Neural cell (in vitro differentiated cells): Measurements from ENCODE around the gene FOXL3. TPM values are rescaled to one million over a fixed set of nuclear protein-coding genes. Genes with fewer than 3 reads are reported as not detected.

ENCODE experiments used
- H2AFZ ChIP-seq: fragments of 200-600, 300-800 bp; sonication (generic), shearing (Covaris generic); 2 replicates; pipeline ENCODE4 v1.6.0; 2014; ENCODE audit warnings: low read depth, mild to moderate bottlenecking, antibody characterized with exemption, low read length, moderate library complexity
- H3F3A ChIP-seq: fragments of 200-600 bp; shearing (Covaris generic); 2 replicates; pipeline ENCODE4 v1.6.1; 2016; ENCODE audit warnings: mild to moderate bottlenecking, moderate library complexity, mixed read lengths, antibody characterized with exemption, low read length; ENCODE audit not compliant: insufficient read depth, poor library complexity, severe bottlenecking
- H3K27ac ChIP-seq: fragments of 200-600, 300-800 bp; sonication (generic), shearing (Covaris generic); 2 replicates; pipeline ENCODE4 v1.5.1; 2014; ENCODE audit warnings: mild to moderate bottlenecking, low read length, moderate library complexity
- H3K27me3 ChIP-seq: fragments of 300-800, 200-600 bp; sonication (generic), shearing (Covaris generic); 2 replicates; pipeline ENCODE4 v1.6.0; 2014; ENCODE audit warnings: mild to moderate bottlenecking, low read depth, low read length, moderate library complexity; ENCODE audit not compliant: insufficient read depth
- H3K36me3 ChIP-seq: fragments of 300-800, 200-600 bp; sonication (generic), shearing (Covaris generic); 2 replicates; pipeline ENCODE4 v1.5.1; 2014; ENCODE audit warnings: mild to moderate bottlenecking, antibody characterized with exemption, low read length, moderate library complexity; ENCODE audit not compliant: insufficient read depth
- H3K4me2 ChIP-seq: fragments of 300-800, 200-600 bp; sonication (generic), shearing (Covaris generic); 2 replicates; pipeline ENCODE4 v1.6.0; 2014; ENCODE audit warnings: mild to moderate bottlenecking, low read length
- H3K4me3 ChIP-seq: fragments of 300-800, 200-600 bp; sonication (generic), shearing (Covaris generic); 2 replicates; pipeline ENCODE4 v1.5.1; 2014; ENCODE audit warnings: mild to moderate bottlenecking, low read length, moderate library complexity
- H3K79me2 ChIP-seq: fragments of 200-600 bp; shearing (Covaris generic); replicated peaks from 2 replicates; pipeline ENCODE4 v1.6.0; 2014; ENCODE audit warnings: mild to moderate bottlenecking, low read length, moderate library complexity; ENCODE audit not compliant: insufficient read depth
- H3K9ac ChIP-seq: fragments of 300-800, 200-600 bp; sonication (generic), shearing (Covaris generic); 2 replicates; pipeline ENCODE4 v1.6.1; 2016; ENCODE audit warnings: mild to moderate bottlenecking, low read length, mixed read lengths
- H3K9me2 ChIP-seq: fragments of 200-600 bp; shearing (Covaris generic); 2 replicates; pipeline ENCODE4 v1.6.1; 2016; ENCODE audit warnings: mild to moderate bottlenecking, low read length, mixed read lengths; ENCODE audit not compliant: insufficient read depth
- H3K9me3 ChIP-seq: fragments of 200-600, 300-800 bp; sonication (generic), shearing (Covaris generic); 2 replicates; pipeline ENCODE4 v1.6.1; 2016; ENCODE audit warnings: mild to moderate bottlenecking, mixed run types, low read length, moderate library complexity, mixed read lengths
- H4K20me1 ChIP-seq: fragments of 200-600 bp; shearing (Covaris generic); 2 replicates; pipeline ENCODE4 v1.6.1; 2016; ENCODE audit warnings: mild to moderate bottlenecking, mixed run types; ENCODE audit not compliant: insufficient read depth
- CTCF ChIP-seq: fragments of 450-650 bp; IDR thresholded peaks from 2 replicates; pipeline ENCODE4 v1.5.1; 2014; ENCODE audit warnings: antibody characterized with exemption, mild to moderate bottlenecking, moderate library complexity; ENCODE audit not compliant: poor library complexity, severe bottlenecking
- EP300 ChIP-seq: fragments of 450-650 bp; conservative IDR thresholded peaks from 2 replicates; pipeline ENCODE4 v1.6.1; 2014; ENCODE audit warnings: antibody characterized with exemption, mild to moderate bottlenecking, moderate library complexity; ENCODE audit not compliant: poor library complexity, severe bottlenecking
- EZH2 ChIP-seq: fragments of 200-600, 300-800 bp; shearing (Covaris generic), sonication (generic); IDR thresholded peaks from 2 replicates; pipeline ENCODE4 v1.6.1; 2014; ENCODE audit warnings: antibody characterized with exemption, low read length, borderline replicate concordance, mild to moderate bottlenecking; ENCODE audit not compliant: insufficient read depth, poor library complexity, severe bottlenecking
- MXI1 ChIP-seq: fragments of 450-650 bp; conservative IDR thresholded peaks from 2 replicates; pipeline ENCODE4 v1.6.1; 2014; ENCODE audit warnings: antibody characterized with exemption, mild to moderate bottlenecking; ENCODE audit not compliant: poor library complexity, severe bottlenecking
- POLR2AphosphoS5 ChIP-seq: IDR thresholded peaks from 2 replicates; pipeline ENCODE4 v1.6.1; 2012
- RAD21 ChIP-seq: fragments of 450-650 bp; conservative IDR thresholded peaks from 2 replicates; pipeline ENCODE4 v1.6.1; 2014; ENCODE audit warnings: antibody characterized with exemption, mild to moderate bottlenecking, moderate library complexity
- REST ChIP-seq: IDR thresholded peaks from 2 replicates; pipeline ENCODE4 v1.6.1; 2012; ENCODE audit warnings: borderline replicate concordance
- SMC3 ChIP-seq: fragments of 450-650 bp; conservative IDR thresholded peaks from 2 replicates; pipeline ENCODE4 v1.6.1; 2014; ENCODE audit warnings: antibody characterized with exemption, mild to moderate bottlenecking, moderate library complexity; ENCODE audit not compliant: poor library complexity
- TAF1 ChIP-seq: IDR thresholded peaks from 2 replicates; pipeline ENCODE4 v1.6.1; 2012; ENCODE audit warnings: low read depth
- polyA plus RNA-seq: library from polyadenylated mRNA; depleted of rRNA; stranded (reverse); fragments of >200 nt; gene quantifications from 2 replicates; pipeline ENCODE4 v1.2.3, GENCODE V29; 2014

FOXL3 gene
- polyA plus RNA-seq, 1 donor from 2014 or later, result not detected

- Histone ChIP-seq H4K20me1 (no peaks in the 10 kb centered on the region), H3K4me2 (no peak overlapping the region), H3F3A (no peaks in the 10 kb centered on the region), H3K9ac (no peak overlapping the region), H2AFZ (no peak overlapping the region), H3K9me2 (no peaks in the 10 kb centered on the region), H3K79me2 (no peaks in the 10 kb centered on the region), H3K4me3 (no peak overlapping the region), H3K36me3 (no peaks in the 10 kb centered on the region), H3K9me3 (peaks cover 11% of the 10 kb centered on the region), H3K27me3 (no peaks in the 10 kb centered on the region), H3K27ac (no peak overlapping the region)
- TF ChIP-seq SMC3 (no peak), TAF1 (no peak), EP300 (no peak), EZH2 (no peak), CTCF (no peak), RAD21 (no peak), MXI1 (no peak), POLR2AphosphoS5 (no peak), REST (no peak)
Measured at GRCh38 chr7:269721-270120, 20.2 kb upstream of the FOXL3 start.

GRCh38 chr7:270351-270983, 19.5 kb upstream of the FOXL3 start:
- H3K9me3 ChIP-seq, result peaks cover 11% of the 10 kb centered on the region

More at GRCh38 chr7:270351-270983, 19.5 kb upstream of the FOXL3 start:
- Histone ChIP-seq H3K27ac (no peak overlapping the region), H3K4me2 (no peak overlapping the region), H3K9ac (no peak overlapping the region), H2AFZ (no peak overlapping the region), H3K27me3 (no peaks in the 10 kb centered on the region), H3K9me2 (no peaks in the 10 kb centered on the region), H3K36me3 (no peaks in the 10 kb centered on the region), H4K20me1 (no peaks in the 10 kb centered on the region), H3F3A (no peaks in the 10 kb centered on the region), H3K4me3 (no peak overlapping the region), H3K79me2 (no peaks in the 10 kb centered on the region)
- TF ChIP-seq RAD21, result no peak
- TF ChIP-seq REST, result no peak
- TF ChIP-seq CTCF, result no peak
- TF ChIP-seq POLR2AphosphoS5, result no peak
- no peak for TF ChIP-seq SMC3
- no peak for TF ChIP-seq MXI1
- no peak for TF ChIP-seq EP300
- no peak for TF ChIP-seq TAF1
- TF ChIP-seq EZH2, result no peak
